AG08395 (cell line): ENCODE results near the gene SEZ6L.

Experiments
- DNase-seq: peaks from one replicate; pipeline ENCODE4 v3.0.0; 2012; ENCODE audit warnings: mixed read lengths, low spot score

Gene SEZ6L

DNA sequence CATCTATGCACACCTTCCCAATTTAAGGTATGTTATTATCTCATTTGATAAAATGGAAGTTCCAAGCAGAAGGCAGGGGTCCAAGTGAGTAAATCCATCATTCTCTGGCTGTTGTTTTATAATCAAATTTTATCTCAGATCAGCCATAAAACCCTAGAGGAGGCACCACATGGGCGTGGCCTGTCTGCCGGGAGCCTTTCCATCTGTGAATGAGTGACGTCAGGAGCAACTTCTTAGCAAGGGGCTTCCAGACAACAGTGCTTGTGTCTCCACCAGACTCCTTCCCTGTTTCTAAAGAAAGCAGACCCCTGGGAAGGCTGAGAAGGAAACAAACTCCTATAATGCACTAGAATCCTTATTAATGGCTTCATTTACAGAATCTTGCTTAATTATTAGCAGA, 13.5 kb downstream of the SEZ6L start:
- DNase-seq = no peak

DNA sequence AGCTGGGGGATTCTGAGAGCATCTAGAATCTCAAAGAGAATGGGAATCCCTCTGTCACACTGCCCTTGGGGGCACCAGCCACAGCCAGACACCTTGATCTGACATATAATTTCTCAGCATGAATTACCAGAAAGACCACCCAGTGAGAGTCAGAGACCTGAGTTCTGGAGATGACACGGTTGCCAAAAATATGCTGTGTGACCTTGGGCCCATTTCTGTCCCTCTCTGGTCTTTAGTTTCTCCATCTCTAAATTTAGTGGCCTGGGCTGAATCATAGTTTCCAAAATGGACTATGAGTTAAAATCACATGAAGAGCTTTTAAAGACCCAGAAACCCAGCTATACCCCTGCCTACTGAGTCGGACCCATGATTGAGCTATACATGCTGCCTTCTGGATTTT, 15.9 kb downstream of the SEZ6L start:
- DNase-seq = no peak

DNA sequence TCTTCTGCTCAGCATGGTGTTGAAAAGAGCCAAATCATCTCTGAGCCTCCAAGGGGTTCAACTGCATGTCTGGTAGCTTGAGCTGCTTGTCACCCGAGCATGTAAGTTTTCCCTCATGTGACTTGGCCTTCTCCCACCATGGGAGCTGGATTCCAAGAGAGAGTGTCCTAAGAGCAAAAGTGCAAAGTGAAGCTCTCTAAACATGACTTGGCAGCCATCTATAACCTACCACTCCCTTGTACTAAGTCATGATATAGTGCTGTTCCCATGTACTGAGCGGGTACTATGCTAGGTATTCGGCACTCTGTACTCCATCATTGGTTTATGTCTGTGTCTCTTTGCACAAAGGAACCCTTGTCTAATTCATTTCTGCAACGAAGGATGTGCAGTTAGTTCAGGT, 19.1 kb downstream of the SEZ6L start:
- no peak for DNase-seq

DNA sequence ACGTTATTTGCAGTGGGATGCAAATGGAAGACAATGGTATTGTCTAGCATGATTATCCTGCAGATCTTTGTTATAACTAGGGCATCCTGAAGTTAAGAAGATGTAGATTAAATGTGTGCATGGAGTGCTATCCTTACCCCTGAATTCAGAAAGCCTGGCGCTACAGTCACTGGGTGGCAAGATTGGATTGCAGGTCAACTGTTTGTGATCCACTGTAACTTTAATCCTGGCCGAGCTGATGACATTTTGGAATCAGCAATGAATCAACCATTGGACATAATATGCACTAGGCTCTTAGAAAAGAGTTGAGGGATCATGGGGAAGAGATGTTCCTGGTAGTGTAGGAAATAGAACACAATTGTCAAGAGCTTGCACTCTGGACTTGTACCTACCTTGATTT, 25.1 kb downstream of the SEZ6L start:
- DNase-seq = no peak

DNA sequence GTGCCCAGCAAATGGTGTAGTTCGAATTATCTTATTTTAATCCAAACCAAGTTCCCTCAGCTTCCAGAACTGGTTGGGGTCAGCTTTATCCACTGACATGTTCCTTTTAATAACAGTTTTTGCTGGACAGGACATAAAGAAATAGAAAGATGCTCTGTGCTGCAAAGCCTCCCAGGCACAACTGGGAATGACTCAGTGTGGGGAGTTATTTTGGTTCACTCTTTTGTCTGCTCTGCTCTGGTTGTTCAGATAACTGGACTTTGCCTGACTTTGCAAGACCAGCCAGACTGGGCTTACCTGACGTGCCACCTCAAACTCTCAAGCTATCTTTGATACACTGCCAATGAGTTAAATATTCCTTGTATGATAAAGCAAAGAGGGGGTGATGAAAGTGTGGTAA, 25.6 kb downstream of the SEZ6L start:
- no peak for DNase-seq

DNA sequence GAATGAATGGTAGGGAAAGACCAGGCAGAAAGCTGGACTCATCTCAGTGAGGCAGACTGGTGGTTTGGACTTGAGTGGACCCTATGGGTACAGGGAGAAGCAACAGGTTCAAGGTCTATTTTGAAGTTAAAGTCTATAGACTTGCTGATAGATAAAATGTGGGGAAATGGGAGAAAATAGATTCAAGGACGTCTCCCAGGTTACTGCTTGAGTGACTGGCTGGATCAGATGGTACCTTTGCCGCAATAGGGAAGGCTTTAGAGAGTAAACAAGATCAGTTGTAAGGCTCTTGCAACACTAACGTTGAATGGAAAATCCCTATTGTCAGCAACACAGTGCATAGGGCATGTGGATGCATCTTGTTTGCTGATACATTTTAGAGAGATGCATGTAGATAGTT, 27.4 kb downstream of the SEZ6L start:
- no peak for DNase-seq

DNA sequence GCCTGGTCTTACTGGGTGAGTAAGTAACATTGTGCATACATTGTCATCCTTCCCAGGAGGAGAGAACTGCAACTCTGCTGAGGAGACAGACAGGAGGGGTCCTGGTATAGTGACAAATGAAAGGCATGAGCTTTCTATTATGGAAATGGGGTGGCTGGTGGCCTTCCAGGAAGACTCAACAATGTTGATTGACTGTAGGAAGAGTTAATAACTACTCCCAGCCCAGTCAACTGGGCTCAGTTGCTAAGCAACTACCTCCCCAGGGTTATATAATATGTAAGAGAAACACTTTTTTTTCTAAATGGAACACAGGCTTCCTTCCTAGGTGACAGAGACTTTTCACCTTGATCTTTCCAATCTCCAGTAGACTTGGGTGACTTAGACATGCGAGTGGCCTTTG, 28.2 kb downstream of the SEZ6L start:
- no peak for DNase-seq

DNA sequence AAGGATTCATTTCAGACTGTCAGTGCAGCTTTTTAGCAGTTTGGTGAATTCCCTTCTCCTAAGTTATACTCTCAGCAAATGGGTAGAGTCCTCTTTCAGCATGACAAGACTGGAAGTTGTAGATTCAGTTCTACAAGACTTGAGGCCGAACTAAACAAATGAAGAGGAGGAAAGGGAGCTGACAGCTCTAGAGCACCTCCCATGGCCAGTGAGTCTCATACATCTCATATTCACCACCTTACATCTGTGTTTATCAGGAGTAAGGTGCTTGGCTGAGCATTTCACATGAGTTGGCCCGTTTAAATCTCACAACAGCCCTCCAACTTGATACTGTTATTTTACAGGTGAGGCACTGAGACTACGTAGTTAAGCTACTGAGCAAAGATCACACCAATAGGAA, 30.4 kb downstream of the SEZ6L start:
- no peak for DNase-seq

DNA sequence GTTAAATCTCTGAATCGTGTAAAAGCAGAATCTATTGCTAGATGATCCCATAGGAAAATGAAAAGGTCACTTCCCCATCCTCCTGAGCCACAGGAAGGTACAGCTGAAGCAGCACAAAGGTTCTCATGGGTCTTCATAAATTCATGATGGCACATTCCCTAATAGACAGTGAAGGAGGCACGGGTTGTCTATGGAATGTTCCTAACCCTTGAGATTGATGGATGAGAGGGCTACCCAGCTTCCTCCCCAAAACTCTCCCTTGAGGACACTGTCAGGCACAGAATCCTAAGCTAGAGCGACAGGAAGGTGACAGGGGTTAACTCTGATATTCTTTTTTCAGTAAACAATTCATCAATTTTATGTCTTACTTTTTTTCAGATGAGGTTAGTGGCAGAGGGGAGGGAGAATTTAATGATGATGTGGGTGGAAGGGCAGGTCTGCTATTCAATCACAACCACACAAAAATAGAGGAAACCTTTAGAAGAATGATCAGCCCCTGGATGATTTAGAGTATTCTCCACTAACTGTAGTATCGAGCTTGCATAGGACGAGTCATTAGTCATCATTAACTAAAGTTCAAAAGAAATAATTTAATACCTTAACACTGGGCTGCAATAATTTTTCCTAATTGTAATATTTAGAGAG, 33.1 kb downstream of the SEZ6L start:
- DNase-seq = no peak

DNA sequence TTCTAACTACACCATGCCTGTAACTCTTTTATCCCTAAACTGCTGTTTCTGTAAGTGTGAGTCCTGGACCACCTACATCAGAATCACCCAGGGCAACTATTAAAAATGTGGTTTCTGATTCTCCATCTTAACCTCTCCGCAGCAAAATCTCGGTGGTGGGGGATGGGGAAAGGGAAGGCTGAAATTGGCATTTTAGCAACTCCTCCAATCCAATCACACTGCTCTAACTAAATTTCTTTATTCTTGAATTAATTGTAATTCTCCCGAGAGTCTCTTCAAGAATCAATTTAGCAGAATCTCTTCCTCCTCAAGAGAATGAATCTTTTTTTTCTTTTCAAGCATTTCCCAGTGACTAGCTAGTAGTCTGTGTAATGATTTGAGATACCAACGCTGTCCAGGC, 36.2 kb downstream of the SEZ6L start:
- no peak for DNase-seq

DNA sequence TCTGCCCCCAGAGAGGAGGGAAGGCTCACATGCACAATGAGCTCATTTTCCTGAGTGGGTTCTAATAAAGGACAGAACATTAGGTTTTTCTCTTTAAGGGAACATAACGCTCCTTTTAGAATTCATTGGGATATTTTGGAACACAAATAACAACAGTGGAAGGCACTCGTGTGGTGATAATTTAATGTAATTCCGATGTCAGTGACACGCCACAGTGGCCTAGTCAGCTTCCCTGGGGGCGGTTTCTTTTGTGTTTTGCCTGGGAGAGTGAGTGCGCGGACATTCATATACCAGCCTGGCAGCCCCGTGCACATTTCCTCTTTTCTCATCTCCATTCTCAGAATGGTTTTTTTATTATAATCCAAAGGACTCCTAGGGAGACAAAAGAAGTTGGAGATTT, 41.1 kb downstream of the SEZ6L start:
- no peak for DNase-seq

DNA sequence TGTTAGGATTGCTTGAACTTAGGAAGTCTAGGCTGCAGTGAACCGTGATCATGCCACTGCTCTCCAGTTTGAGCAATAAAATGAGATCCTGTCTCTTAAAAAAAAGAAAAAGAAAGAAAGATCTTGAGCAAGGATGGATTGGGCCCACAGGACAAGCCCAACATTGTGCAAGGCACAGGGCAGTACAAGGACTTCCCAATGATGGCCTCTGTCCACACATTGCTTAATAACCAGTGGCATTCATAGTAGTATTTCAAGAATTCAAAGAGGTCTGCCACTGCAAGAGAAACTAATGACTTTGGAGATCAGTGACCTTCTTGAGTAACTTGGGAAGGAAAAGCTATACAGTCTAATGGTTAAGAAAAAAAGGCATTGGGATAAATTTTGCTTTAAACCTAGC, 44.6 kb downstream of the SEZ6L start:
- DNase-seq = no peak

DNA sequence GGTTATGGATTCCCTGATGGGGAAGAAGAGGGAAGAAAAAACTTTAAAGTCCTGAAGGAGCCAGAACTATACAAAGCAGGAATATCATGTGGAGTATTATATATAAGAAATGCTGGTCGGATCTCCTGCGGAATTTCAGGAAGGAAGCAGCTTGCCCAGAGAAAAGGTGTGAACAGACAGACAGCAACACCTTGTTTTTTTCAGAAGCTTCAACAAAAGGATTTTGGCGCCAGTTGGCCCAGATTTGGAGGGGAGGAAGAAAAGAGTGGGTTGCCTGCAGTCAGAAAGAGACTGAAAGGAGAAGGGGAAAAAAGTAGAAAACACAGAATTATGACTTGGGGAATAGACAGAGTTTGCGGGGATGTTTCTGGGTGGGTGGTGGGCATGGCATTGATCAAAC, 45.2 kb downstream of the SEZ6L start:
- DNase-seq = no peak

DNA sequence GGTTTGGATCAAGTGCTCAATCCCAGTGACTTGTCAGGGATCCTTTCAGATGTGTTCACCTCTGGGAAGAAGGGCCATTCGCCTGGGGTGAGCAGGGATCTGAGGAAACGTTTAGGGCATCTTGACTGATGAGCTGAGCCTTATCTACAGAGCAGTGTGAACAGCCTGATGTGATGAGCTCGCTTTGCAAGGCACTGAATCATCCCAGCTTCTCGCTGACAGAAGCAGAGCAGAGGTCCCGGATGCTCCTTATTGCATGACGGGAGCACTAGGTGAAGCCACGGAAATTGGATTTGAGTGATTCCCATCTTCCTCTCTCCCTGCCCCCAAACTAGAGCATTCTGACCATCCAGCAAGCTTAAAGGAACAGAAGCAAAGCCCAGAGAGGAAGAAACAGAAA, 46.5 kb downstream of the SEZ6L start:
- DNase-seq = no peak

DNA sequence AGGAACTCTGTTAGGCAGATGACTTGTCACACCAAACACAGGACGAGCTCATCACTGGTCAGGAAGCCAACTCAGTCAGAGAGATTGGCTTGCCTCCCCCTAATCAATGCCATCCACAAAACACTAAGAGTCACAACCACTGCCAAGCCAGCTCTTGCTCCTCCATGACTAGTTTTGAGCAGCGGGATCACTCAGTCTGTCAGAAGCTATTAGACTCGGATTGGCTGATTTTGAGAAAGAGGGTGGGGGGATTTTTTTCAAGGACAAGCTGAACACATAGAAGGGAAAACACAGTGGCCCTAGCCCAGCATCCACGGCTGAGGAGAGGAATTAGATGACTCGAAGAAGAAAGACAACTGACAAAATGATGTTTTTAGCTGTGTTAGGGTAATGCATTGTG, 55.9 kb downstream of the SEZ6L start:
- DNase-seq = no peak

DNA sequence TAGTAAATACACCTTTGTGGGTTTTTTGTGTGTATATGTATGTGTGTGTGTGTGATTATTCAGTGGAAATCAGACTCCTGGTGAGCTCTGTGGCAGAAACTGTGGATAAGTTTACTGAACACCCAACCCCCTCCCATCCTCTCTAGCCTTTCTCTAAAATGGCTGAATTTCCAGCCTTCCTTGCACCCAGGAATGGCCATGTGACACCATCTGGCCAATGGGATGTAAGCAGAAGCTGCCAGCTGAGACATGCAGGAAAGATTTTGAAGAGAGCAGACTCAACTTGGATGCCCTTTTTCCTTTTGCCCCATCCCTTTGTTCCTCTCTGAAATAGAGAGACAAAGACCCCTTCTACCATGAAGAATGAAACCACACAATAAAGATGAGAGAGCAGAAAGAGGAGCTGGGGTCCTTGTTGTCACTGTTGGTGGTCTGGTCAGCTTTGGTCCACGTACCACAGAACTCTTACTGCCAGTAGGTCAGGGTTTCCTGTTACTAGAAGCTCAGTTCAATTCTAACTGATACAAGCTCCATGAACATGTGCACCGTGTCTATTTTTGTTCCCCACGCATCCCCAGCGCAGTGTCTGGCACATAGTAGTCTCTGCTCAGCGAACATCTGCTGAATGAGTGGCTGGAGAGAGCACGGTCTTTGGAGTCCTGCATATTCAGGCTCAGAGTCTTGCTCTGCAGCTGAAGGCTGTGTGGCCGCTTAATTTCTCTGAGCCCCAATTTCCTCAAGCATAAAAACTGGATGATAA, 57.5 kb downstream of the SEZ6L start:
- DNase-seq = no peak

DNA sequence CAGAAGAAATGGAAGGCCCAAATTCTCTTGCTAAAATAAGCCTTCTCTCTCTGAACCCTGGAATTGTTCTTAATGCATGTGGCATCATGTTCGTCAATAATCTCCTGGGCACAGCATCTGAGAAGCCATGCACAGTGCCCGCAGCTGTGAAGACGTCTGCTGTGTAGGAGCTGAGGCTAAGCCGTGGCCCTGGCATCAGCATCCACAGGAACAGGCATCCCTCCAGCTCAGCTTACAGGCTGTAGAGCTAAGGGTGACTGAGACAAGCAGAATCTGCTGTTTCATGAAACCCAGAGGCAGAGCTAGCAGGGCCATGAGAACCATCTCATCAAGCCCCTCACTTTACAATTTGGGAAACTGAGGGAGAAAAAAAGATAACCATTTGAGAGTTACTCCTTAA, 60.6 kb downstream of the SEZ6L start:
- DNase-seq = no peak

DNA sequence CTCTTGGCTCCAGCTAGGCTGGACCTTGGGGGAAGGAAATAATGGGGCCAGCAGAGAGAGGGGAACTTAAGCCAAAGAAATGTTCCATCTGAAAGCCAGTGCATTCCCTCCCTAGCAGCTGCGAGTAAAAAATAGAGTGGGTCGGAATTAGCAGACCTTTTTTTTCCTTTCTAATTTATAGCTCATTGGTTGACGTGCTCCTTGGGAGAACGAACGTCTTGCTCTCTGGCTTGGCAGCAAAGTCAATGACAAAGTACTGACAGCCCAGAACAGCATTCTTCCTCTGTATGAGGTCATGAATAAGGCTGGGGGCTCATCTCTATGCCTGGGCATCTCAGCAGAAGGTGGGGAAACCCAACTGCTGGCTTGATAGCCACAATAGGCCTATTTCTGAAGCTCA, 65.0 kb downstream of the SEZ6L start:
- DNase-seq = no peak

DNA sequence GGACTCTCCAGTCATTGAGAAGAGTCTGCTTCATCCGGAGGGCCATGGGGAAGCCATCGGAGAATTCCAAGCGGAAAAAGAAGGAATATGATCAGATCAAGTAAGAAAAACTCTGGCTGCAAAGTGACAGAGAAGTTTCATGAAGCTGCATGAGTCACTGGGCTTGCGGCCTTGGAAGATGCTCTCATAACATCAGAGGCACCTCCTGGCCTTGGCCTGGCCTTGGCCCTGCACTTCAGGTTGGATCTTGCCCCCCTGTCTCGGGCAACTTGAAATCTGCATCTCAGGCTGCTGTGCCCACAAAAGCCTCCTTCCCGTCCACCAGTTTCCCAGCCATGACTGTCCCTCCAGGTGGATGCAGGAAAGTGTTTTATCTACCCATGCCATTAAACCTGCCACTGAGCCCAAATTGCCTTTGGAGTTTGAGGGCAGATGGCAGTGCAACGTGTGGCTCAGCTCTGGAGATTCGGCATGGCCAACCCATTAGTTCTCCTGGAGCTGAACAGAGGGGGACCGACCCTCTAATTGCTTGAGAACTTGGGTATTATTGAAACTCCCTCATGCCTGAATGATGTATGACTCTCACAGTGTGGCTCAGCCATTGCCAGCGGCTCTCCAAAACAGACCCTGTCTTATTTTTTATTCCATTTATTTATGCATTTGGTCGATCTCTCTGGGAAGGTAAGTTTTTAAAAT, 66.7 kb downstream of the SEZ6L start:
- DNase-seq = no peak

DNA sequence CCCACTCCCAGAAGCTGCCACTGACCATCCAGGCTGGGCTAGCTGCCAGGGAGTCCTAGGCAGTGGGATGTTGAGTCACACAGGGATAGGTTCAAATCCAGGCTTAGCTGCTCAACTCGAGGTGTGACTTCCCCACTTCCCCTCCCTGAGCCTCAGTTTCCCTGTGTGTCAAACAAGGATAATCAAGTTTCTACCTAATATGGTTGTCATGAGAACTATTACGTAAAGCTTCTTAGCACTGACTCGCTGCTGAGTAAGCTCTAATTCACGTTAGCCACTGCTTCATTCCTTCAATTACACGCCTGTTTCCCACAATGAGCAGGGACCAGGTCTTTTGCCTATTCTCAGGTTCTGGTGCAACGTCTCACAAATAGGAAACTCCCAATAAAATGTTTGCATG, 67.7 kb downstream of the SEZ6L start:
- DNase-seq = peak; percentile 38

DNA sequence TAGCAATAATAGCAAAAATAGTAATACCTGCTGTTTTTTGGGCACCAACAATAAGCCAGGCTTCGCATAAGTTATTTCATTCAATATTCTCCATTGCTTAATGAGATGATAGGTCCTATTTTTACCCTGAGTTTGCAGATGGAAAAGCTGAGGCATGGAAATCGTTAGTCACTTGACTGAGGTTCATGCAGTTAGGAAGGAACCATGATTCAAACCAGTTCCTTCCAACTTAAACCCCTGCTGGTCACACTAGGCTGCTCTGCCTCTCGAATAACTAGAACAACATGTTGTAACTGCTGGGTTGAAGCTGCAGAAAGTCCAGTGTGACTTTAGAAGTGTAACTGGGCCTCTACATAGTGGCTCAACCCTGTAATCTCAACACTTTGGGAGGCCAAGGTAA, 69.3 kb downstream of the SEZ6L start:
- DNase-seq = peak; percentile 12

DNA sequence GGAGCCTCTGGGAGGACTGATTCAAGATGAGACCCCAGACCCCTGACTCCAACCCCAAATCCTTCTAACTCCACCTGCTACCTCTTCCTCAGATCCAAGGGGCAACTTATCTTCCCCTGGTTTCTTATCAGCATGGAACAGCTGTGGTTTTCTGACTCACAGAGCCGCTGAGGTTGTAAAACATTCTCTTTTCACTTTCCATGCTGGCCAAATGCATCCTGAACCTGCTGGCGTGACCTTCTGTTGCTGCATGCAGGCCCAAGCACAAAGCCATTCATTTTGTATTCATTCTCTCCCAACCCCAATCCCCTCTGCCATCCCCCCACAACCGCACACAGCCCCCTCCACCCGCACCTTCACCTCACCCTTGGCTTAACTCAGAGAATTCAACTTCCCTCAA, 70.3 kb downstream of the SEZ6L start:
- DNase-seq = no peak

DNA sequence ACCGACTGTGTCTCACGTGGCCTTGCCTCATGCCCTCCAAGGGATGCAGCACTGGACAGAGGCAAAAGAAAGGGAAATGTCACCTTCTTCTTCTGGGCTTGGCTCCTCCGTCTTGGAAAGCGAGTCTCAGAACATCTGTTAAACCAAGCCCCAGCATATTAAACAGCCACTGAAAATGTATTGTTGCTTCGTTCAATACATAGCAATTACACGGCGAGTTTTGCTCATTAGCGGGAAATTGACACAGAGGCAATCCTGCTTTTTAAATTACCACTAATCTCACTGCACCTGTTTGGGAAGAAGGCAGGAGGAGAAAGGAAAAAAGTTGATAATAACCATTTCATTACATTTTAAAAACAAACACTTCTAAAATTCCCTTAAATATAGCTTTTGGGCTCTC, 72.1 kb downstream of the SEZ6L start:
- no peak for DNase-seq

DNA sequence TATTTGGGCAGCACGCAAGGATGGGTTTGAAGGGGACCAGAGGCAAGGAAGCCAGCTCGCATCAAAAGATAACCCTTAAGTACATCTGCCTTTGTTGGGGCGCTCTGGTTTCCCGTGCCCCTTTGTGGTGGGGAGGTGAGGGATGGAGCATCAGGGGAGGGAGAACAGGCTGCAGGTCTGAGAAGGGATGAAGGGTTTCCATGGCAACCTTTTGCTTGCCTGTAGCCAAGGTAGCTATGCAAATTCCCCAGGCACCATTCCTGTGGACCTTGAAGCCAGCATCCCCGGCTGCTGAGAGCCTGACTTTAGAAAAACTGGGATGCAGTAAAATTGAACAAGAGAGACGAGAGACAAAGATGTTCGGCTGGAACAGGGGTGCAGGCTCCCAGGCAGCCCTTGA, 75.7 kb downstream of the SEZ6L start:
- DNase-seq = no peak
